K562 treated with DMSO at 1 percent for 12 hours (cell line): ENCODE measurements around the gene ARMC8. TPM values are rescaled to one million over a fixed set of nuclear protein-coding genes. Genes with fewer than 3 reads are reported as not detected.

Experiments
- total RNA-seq: library from RNA; unstranded; fragments of 300-600 nt; gene quantifications from 2 replicates; pipeline ENCODE4 v1.2.3, GENCODE V29; 2022; ENCODE audit not compliant: insufficient read depth

Gene ARMC8
- total RNA-seq = 4.6 and 11.4 TPM in 2 replicates

GRCh38 chr3:138187296-138188012, at the start of gene ARMC8:
Gene ARMC8 (plus strand): TSS chr3:138187301. CDS start chr3:138187555, 254 bp downstream.

GRCh38 chr3:138174421-138175131, 12.5 kb upstream of the ARMC8 start, which contains the start of gene DBR1:
Gene DBR1 (minus strand): TSS chr3:138174921. CDS start chr3:138174795, 126 bp downstream.

GRCh38 chr3:138329127-138329983, 142.3 kb downstream of the ARMC8 start, which contains the start of gene NME9:
Gene NME9 (minus strand): TSS chr3:138329851. CDS start chr3:138329335, 516 bp downstream.

Other genes starting within 250 kb of the ARMC8 start
- gene CLDN18, start 177.1 kb upstream of the ARMC8 start, total RNA-seq = not detected in 2 replicates
- 0.22 TPM in 1 of 2 replicates, not detected in the other for gene DZIP1L, start 71.7 kb upstream of the ARMC8 start, total RNA-seq
- gene A4GNT, start 54.9 kb upstream of the ARMC8 start, total RNA-seq = not detected in 2 replicates
- 6.1 and 16.7 TPM in 2 replicates for gene DBR1, start 12.4 kb upstream of the ARMC8 start, total RNA-seq
- gene NME9, start 142.6 kb downstream of the ARMC8 start, total RNA-seq = 2.1 TPM in 1 of 2 replicates, not detected in the other
- gene MRAS, start 161.3 kb downstream of the ARMC8 start, total RNA-seq = 1.1 and 4.5 TPM in 2 replicates
- gene ESYT3, start 247.3 kb downstream of the ARMC8 start, total RNA-seq = not detected in 2 replicates